HG03196 (cell line): ENCODE data around the gene ALX3.

Source experiments
- ATAC-seq: cut with Tn5 transposase; IDR thresholded peaks from one replicate; pipeline ENCODE4 v1.9.1; 2021; ENCODE audit not compliant: unreplicated experiment

Gene ALX3

DNA sequence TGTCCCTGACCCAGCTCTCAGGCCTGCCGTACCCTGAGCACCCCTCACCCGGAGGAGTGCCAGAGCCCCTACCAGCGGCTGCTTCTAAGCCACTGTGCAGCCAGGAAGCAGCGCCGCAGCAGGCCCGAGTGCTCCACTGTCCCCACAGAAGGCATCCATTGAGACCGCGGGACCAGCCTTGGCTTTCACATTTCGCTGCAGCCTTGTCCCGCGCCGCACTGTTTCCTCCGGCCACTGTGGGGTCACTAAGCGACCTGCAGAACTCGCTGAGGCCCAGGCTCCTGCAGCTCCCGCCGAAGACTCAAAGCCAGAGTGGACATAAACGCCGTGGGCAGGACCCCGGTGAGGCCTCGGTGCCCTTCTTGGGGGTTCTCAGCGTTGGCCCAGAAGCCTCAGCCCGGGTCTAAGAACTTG lies 3.0 kb downstream of the ALX3 start:
- no peak for ATAC-seq

- ATAC-seq: no peak
Measured at GRCh38 chr1:110065841-110066240, 4.6 kb downstream of the ALX3 start.

DNA sequence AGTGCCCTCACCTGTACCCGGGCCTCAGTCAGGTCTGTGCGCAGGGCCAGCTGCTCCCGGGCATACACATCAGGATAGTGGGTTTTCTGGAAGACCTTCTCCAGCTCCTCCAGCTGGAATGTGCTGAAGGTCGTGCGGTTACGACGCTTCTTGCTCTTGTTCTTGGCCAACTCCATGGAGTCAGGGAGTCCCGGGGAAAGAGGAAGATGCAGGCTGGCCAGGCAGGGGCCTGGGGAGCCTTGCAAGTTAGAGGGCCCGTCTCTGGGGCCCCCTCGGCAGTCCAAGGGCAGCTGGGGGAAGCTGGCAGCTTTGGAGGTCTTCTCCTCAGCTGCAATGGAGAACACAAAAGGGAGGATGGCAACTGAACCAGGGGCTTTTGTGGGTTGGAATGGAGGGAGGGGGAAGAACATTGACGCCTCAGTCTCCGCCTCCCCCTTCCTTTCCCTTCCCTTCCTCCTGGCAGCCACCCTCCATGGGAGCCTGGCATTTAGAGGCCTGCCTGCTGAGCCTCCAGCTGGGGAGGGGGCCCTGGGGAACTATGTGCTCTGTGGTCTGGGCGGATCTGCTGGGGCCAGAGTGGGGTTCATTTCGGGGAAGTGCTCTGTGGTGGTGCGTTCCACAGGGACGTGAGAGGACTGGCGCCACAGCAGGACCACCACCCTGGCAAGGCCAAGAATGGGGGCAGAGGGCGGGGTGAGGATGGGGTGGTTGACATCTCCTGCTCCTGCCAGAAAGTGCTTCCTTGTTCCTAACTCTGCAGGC lies 5.7 kb downstream of the ALX3 start:
- ATAC-seq: no peak

DNA sequence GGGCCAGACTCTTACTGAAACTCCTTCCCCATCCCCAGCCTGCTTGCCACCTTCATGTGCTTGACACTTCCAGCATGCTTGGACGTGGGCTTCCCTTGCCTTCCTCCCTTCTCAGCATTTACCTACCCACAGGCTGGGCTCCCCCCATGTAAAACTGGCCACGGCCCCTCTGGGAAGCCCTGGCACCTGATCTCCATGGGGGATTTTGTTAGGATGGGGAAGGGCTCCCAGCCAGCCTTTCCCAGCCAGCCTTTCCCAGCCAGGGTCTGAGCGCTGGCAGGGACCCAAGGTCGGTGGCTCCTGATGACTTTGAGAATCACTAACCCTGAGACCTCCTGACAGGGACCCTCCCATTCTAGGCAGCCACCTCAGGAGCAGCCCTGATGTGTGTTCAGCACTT lies 6.7 kb downstream of the ALX3 start:
- no peak for ATAC-seq

DNA sequence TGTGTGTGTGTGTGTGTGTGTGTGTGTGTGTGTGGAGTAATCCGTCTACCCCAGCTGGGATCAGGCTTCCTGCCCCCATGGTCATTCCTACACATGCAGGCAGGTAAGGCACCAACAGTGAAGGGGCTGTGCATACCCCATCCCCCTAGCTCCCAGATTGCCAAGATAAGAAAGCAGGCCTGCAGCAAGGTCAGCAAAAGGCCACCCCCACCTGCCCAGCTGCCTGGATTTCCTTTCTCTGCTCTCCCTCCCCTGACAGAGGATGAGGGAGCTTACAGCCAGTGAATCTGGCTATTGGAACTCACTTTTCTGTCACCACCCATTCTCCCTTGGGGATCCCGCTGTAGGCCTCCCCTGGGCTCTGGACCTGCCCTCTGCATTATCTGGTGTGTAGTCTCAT lies 7.9 kb downstream of the ALX3 start:
- ATAC-seq: no peak

- no peak for ATAC-seq
Measured at GRCh38 chr1:110061341-110061740, 9.1 kb downstream of the ALX3 start.

DNA sequence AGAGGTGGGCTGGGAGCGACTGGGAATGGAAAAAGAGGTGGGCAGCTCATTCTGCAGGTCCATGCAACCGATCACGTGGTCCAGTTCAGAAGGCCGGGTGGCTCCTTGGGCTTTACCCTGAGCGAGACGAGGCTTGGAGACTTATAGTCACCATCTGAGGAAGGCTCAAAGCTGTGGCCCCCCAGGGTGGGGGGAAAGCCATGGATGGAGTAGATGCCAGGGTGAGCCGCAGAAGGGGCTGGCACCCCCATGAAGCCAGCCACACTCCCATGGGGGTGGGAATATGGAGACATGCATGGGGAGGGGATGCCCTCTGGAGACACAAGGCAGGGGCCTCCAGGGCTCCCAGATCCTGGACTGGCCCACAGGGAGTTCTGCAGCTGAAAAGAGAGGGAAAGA lies 9.8 kb downstream of the ALX3 start:
- no peak for ATAC-seq

DNA sequence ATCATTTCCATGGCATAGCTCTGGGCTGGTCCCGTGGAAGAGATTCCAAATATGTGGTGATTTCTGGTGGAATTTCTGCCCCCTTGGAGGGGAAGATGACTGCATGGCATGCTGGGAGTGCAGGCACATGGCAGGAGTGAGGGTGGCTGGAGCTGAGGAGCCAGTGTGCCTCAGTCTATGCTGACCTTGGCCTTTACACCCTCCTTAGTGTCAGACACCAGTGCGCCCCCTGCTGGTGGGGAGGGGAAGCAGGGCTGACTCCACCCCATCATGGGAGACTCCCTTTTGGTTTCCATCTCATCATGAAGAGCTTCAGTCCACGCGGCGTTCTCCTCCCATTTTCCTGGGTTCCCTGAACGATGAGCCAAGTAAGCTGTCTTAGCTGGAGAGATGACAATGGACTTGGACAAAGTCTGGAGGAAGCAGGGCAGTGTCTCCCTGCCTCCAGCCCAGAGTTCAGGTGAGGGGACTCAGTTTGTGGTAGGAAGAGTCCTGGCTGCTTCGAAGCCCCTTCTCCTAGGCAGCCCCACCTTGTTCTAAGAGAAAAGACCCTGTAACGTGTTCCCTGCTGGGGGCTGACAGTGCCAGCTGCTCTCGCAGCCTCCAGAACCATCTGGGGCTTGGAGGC lies 10.3 kb downstream of the ALX3 start:
- no peak for ATAC-seq

- no peak for ATAC-seq
Measured at GRCh38 chr1:110059133-110059863, 11.2 kb downstream of the ALX3 start.

DNA sequence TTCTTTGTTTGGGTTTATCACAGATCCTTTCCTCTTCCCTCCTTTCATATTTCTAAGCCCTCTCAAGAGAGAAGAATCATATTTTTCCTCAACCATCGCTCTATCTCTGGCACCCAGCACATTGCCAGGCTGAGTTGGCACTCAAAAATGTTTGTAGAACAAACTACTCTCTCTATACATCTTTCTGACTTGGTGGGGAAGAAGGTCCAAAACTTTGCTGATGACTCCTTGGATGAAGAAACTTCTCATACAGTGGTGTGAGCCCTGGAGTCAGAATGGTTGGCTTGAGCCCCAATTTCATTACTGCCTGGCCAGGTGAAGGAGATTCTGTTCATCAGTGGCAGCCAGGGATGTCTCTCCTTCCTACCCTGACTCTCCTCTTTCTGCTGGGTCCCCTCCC lies 11.9 kb downstream of the ALX3 start:
- ATAC-seq: no peak

GRCh38 chr1:110057963-110058518 lies 12.4 kb downstream of the ALX3 start:
- no peak for ATAC-seq

DNA sequence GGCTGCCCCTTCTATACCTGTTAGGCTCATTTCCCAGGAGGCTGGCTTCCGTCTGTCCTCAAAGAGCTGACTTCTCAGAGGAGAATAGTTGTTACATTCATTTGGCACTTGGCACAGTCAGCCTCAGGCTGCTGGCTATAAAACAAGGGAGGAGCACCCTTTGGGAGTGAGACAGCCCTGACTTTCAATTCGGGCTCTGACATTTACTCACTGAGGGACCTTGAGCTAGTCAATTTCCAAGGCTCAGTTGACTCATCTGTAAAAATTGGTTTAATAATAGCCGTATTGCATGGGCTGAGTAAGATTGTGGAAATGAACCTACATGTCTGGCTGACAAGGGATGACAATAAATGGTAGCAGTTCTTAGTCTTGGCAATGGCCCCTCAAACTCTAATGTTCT lies 13.7 kb downstream of the ALX3 start:
- no peak for ATAC-seq

DNA sequence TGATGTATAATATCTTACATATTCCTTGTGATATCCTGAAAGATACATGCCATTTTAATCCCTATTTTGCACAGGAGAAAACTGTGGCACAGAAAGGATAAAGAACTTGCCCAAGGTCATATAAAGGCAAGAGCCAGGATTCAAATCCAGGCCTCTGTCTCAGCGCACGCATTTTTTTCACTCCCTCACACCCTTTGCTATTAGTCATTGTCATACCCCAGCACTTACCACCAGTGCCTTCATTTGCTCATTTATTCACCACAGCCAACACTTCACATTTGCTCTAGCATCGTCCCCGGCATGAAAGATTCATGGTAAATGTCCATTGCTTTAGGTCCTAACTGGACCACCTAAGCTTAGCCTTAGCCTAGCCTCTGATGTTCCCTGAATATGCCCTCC lies 14.2 kb downstream of the ALX3 start:
- ATAC-seq: no peak

DNA sequence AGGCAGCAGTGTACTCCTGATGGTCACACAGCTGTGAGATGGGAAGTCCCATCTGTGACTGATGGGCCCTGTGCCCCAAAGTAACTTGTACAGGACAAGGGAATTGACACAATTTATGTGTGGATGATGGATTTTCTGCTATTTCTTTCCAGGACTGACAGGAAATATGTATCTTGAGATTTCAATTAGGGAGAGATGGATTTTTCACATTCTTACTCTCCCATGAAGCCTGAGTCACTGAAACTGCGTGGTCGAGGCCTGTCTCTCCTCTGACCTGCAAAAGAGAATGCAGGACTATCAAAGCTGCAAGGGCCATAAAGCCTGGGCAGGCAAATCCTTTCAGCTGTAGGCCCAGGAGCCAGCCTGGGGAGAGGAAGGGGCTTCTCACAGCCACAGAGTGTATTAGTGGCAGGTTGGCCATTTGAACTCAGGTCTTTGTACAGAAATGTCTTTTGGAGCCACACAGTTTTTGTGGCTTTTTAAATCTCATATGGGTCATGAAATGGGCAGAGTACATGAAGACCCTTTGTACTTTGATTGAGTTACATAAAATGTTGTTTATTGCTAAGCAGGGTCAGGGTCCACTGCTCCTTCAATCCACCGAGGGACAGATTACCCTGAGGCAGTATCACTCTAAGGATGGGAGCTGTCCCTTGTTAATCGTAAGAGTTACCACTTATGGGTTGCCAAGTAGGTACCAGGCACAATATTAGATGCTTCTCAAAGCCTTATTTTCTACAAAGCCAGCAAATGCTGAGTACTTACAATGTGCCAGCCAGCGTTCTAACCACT lies 14.8 kb downstream of the ALX3 start:
- ATAC-seq: no peak

- ATAC-seq: no peak
Measured at GRCh38 chr1:110053552-110054428, 16.7 kb downstream of the ALX3 start.

GRCh38 chr1:110051262-110051648 lies 19.2 kb downstream of the ALX3 start:
- no peak for ATAC-seq

GRCh38 chr1:110050602-110051261 lies 19.7 kb downstream of the ALX3 start:
- no peak for ATAC-seq

- ATAC-seq: no peak
Measured at GRCh38 chr1:110049801-110050601, 20.5 kb downstream of the ALX3 start.
